22Rv1 (cell line): Measurements from ENCODE around the gene SUPT20HL2.

Experiments
- CTCF ChIP-seq: fragments of 450-650 bp; IDR thresholded peaks from 2 replicates; pipeline ENCODE4 v1.5.1; 2017; ENCODE audit warnings: mild to moderate bottlenecking
- ZFX ChIP-seq: fragments of 450-650 bp; IDR thresholded peaks from 2 replicates; pipeline ENCODE4 v1.6.1; 2017; ENCODE audit warnings: antibody characterized with exemption, borderline replicate concordance

GRCh38 chrX:24339911-24340310 lies 26.0 kb upstream of the SUPT20HL2 start:
- TF ChIP-seq CTCF (no peak), ZFX (no peak)
